ENCODE results near the gene ELMO3.

The ELMO3 gene

GRCh38 chr16:67212766-67213165 lies 13.8 kb downstream of the ELMO3 start:
- H3K27ac ChIP-seq, result no peak overlapping the region
- peaks cover 0 to 54% (median 0%) of the 10 kb centered on the region in 3 donors for H3K36me3 ChIP-seq

GRCh38 chr16:67213197-67214019 lies 14.5 kb downstream of the ELMO3 start:
- no peak overlapping the region for H3K4me3 ChIP-seq
- no peaks in the 10 kb centered on the region for H3K9me3 ChIP-seq
- no peak overlapping the region for H3K27ac ChIP-seq
- no peaks in the 10 kb centered on the region for H3K4me1 ChIP-seq
- intact Hi-C loops (cut with DNase I; ENCODE audit: low total_unique reads), result no loop called here
- no peak for TF ChIP-seq CTCF (IDR thresholded peaks at IDR 0.05)
- no peak for DNase-seq
- no peaks in the 10 kb centered on the region for H3K27me3 ChIP-seq
- H3K36me3 ChIP-seq, result peaks cover 0 to 52% (median 0%) of the 10 kb centered on the region in 3 donors

More at GRCh38 chr16:67212766-67213165, 13.8 kb downstream of the ELMO3 start:
- H3K4me3 ChIP-seq, result no peak overlapping the region
- no peak for TF ChIP-seq CTCF (IDR thresholded peaks at IDR 0.05)
- H3K9me3 ChIP-seq, result no peaks in the 10 kb centered on the region
- DNase-seq, result no peak
- H3K4me1 ChIP-seq, result no peaks in the 10 kb centered on the region
- intact Hi-C loops (cut with DNase I; ENCODE audit: low total_unique reads), result no loop called here
- H3K27me3 ChIP-seq, result no peaks in the 10 kb centered on the region

DNA sequence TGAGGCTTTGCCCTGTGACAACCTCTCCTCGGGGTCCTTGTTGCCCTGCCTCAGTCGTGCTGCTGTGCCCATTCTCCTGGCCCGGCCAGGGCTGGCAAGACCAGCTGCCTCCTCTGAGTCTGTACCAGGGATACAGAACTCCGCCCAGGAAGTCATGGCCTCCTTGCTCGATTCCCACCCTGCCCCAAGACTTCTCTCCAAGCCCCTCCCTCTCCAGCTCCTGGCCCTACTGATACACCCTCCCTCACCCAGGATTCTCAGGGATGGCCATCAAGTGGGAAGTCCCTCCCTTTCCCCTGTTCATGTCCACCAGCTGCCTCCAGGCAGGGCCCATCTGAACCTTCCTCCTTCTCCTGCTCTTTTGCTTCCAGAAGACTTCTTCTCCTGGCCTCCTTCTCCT lies 16.8 kb downstream of the ELMO3 start:
- Histone ChIP-seq H3K36me3 (peaks cover 0 to 45% (median 0%) of the 10 kb centered on the region in 3 donors), H3K4me1 (no peaks in the 10 kb centered on the region), H3K9me3 (no peaks in the 10 kb centered on the region), H3K27me3 (no peaks in the 10 kb centered on the region), H3K4me3 (no peak overlapping the region), H3K27ac (no peak overlapping the region)
- intact Hi-C loops (cut with DNase I; ENCODE audit: low total_unique reads), result no loop called here
- no peak for TF ChIP-seq CTCF (IDR thresholded peaks at IDR 0.05)
- DNase-seq, result no peak

- intact Hi-C loops (cut with DNase I; ENCODE audit: low total_unique reads), result no loop called here
- Histone ChIP-seq H3K27me3 (no peaks in the 10 kb centered on the region), H3K4me1 (no peaks in the 10 kb centered on the region), H3K4me3 (no peak overlapping the region), H3K27ac (no peak overlapping the region), H3K36me3 (peaks cover 0 to 34% (median 0%) of the 10 kb centered on the region in 3 donors), H3K9me3 (no peaks in the 10 kb centered on the region)
- DNase-seq, result peak; percentile 72 to 74
- no peak for TF ChIP-seq CTCF (IDR thresholded peaks at IDR 0.05)
Measured at GRCh38 chr16:67216612-67217490, 17.9 kb downstream of the ELMO3 start.

- H3K4me3 ChIP-seq, result no peak overlapping the region
- H3K9me3 ChIP-seq, result no peaks in the 10 kb centered on the region
- DNase-seq, result no peak
- intact Hi-C loops (cut with DNase I; ENCODE audit: low total_unique reads), result no loop called here
- H3K27me3 ChIP-seq, result no peaks in the 10 kb centered on the region
- peaks cover 8 to 10% (median 9%) of the 10 kb centered on the region in 3 donors for H3K36me3 ChIP-seq
- no peak for TF ChIP-seq CTCF (IDR thresholded peaks at IDR 0.05)
- H3K27ac ChIP-seq, result no peak overlapping the region
- H3K4me1 ChIP-seq, result peaks cover 0 to 26% (median 16%) of the 10 kb centered on the region in 4 donors
Measured at GRCh38 chr16:67223992-67224391, 25.1 kb downstream of the ELMO3 start.
